ENCODE data around the gene EMC10.

DNA sequence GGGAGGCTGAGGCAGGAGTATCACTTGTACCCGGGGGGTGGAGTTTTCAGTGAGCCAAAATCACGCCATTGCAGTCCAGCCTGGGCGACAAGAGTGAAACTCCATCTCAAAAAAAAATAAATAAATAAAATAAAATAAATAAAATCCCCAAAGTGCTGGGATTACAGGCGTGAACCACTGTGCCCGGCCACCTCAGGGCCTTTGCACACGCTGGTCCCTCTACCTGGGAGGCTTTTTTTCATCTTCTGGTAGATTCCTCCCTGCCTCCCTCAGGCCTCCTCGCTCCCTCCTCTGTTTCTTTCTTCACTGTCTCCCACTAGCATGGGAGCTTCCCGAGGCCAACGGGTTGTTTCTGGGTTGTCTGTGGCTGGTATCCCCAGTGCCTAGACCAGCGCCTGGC, 28.6 kb upstream of the EMC10 start:
- TF ChIP-seq POLR2AphosphoS5 (IDR thresholded peaks at IDR 0.05) (no peak), EP300 (IDR thresholded peaks at IDR 0.05) (no peak)
- TF ChIP-seq, protein P1, sequence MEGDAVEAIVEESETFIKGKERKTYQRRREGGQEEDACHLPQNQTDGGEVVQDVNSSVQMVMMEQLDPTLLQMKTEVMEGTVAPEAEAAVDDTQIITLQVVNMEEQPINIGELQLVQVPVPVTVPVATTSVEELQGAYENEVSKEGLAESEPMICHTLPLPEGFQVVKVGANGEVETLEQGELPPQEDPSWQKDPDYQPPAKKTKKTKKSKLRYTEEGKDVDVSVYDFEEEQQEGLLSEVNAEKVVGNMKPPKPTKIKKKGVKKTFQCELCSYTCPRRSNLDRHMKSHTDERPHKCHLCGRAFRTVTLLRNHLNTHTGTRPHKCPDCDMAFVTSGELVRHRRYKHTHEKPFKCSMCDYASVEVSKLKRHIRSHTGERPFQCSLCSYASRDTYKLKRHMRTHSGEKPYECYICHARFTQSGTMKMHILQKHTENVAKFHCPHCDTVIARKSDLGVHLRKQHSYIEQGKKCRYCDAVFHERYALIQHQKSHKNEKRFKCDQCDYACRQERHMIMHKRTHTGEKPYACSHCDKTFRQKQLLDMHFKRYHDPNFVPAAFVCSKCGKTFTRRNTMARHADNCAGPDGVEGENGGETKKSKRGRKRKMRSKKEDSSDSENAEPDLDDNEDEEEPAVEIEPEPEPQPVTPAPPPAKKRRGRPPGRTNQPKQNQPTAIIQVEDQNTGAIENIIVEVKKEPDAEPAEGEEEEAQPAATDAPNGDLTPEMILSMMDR (IDR thresholded peaks at IDR 0.05) = no peak

Measured in suprapubic skin (tissue), 4 donors.